ENCODE results near the gene RBP5. TPM values are rescaled to one million over a fixed set of nuclear protein-coding genes. Genes with fewer than 3 reads are reported as not detected.

RBP5 gene
- total RNA-seq, 1 experiment from 2014 or later: 2.7 TPM

DNA sequence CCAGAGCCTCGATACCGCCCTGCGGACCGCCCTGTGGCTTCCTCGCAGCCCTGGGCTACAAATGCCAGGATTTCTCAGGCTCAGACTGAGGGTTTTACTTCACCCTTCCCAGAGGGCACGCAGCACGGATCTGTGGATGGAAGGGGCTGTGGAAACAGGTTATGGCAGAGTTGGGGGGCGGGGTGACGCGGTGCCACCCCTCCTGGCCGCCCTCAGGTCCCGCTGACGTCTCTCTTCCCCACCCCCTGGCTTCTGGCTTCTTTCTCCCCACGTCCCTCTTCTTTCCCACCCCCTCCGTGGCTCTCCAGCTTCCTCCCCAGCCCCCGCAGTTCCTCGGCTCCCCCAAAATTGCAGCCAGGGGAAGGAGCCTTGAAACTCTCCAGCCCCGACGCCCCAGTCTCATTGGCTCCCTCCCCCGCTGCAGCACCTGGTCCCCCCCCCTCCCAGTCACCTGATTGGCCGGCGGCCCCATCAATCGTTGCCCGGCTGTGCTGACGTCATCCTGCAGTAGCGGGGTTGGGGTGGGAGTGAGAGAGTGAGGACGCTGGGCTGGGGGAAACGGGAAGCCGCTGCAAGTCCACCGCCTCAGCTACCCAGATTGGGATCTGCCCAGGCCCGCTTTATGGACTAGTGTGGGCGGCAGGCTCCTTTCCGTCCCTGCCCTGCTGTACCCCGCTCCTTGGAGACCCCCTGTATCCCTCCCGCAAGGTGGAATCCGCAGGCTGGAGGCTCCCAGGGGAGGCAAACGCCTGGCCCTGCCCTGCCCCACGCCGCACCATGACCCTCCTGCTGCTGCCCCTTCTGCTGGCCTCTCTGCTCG is 1.4 kb upstream of the RBP5 start, which contains the start of gene CLSTN3:
CLSTN3 (plus strand) TSS at position 500 of the 820 bp plus-strand sequence; CDS start at position 778, 278 bp downstream.
- H3K27me3 Mint-ChIP-seq (ENCODE audit: low read depth): peaks cover 7% of the 10 kb centered on the region
- no peak within 1 kb of the TSS for H3K27ac ChIP-seq (ENCODE audit: insufficient read length, low read depth, low read length)

More for the DNA sequence above, 1.4 kb upstream of the RBP5 start, which contains the start of gene CLSTN3:
- Histone ChIP-seq H4K8ac (replicated peaks; ENCODE audit: insufficient read length, low read depth, low read length) (no peak within 1 kb of the TSS), H2BK5ac (ENCODE audit: insufficient read length, low read length) (no peak within 1 kb of the TSS), H4K91ac (ENCODE audit: insufficient read length, low read depth, low read length) (no peak within 1 kb of the TSS), H2AK5ac (ENCODE audit: insufficient read length, low read length) (no peak within 1 kb of the TSS), H3K79me1 (ENCODE audit: insufficient read depth, low read depth, low read length, poor library complexity, severe bottlenecking) (no peaks in the 10 kb centered on the region), H2BK120ac (ENCODE audit: low read depth, low read length, poor library complexity, severe bottlenecking) (no peak within 1 kb of the TSS), H3K9ac (ENCODE audit: extremely low read depth, insufficient read length, low read length) (peak within 1 kb of the TSS; percentile 54), H3K23me2 (ENCODE audit: insufficient read length, low read depth, low read length, poor library complexity, severe bottlenecking) (peaks cover 17% of the 10 kb centered on the region), H4K20me1 (ENCODE audit: control insufficient read depth, insufficient read depth, insufficient read length) (peaks cover 2% of the 10 kb centered on the region), H3K9me3 (ENCODE audit: control insufficient read depth, low read depth, low read length) (no peaks in the 10 kb centered on the region), H3K4me1 (ENCODE audit: insufficient read depth, low read length) (peaks cover 12% of the 10 kb centered on the region; the same call in 1 of the 2 replicates), H3K23ac (ENCODE audit: insufficient read length, low read depth, low read length) (no peak within 1 kb of the TSS), H3K27me3 (ENCODE audit: insufficient read depth, low read length) (no peaks in the 10 kb centered on the region; the same call in 1 of the 2 replicates), H3K56ac (ENCODE audit: insufficient read length, low read depth, low read length) (no peak within 1 kb of the TSS), H3K14ac (ENCODE audit: insufficient read depth, low read length) (peak within 1 kb of the TSS; percentile 87), H3K79me2 (ENCODE audit: insufficient read depth, low read length) (no peaks in the 10 kb centered on the region), H4K5ac (ENCODE audit: insufficient read length, low read depth, low read length) (no peak within 1 kb of the TSS), H2BK15ac (ENCODE audit: low read depth, low read length) (no peak within 1 kb of the TSS), H2BK12ac (ENCODE audit: insufficient read length, low read depth, low read length) (no peak within 1 kb of the TSS), H3T11ph (ENCODE audit: low read length) (no peak within 1 kb of the TSS), H3K4ac (ENCODE audit: low read depth, low read length) (no peak within 1 kb of the TSS), H3K4me2 (ENCODE audit: insufficient read depth, insufficient read length, low read length) (peak within 1 kb of the TSS; percentile 99), H2AFZ (ENCODE audit: low read length) (no peak within 1 kb of the TSS), H2BK20ac (ENCODE audit: low read depth, low read length, poor library complexity, severe bottlenecking) (no peak within 1 kb of the TSS), H3K18ac (ENCODE audit: insufficient read length, low read depth, low read length) (peak within 1 kb of the TSS; percentile 87)
- H3K27ac Mint-ChIP-seq: peak within 1 kb of the TSS; percentile 9 to 98 (median 93); a peak in 6 of 7 replicates
- peak within 1 kb of the TSS; percentile 85 to 86 for H3K4me3 Mint-ChIP-seq
- no peaks in the 10 kb centered on the region; a peak in 2 of 5 replicates for H3K9me3 Mint-ChIP-seq
- no CpG with 5 or more reads among the region's 40 CpGs for WGBS (ENCODE audit: extremely low coverage, insufficient read length, low lambda C conversion rate)
- peaks cover 3 to 15% (median 8%) of the 10 kb centered on the region in 3 experiments; a peak in 5 of 7 replicates for H3K36me3 Mint-ChIP-seq (ENCODE audit: insufficient read depth in 1 of 3, low read depth in 3 of 3)
- peak; percentile 96 for DNase-seq
- peaks cover 30 to 40% of the 10 kb centered on the region in 2 experiments for H3K4me1 Mint-ChIP-seq
- TF ChIP-seq CTCF (conservative IDR thresholded peaks at IDR 0.05): no peak
